Left lung (tissue), 10 donors: ENCODE results near the gene NDRG3. TPM values are rescaled to one million over a fixed set of nuclear protein-coding genes. Genes with fewer than 3 reads are reported as not detected.
A peak's percentile ranks its signal among the peaks of the same experiment; 100 is the strongest.

Source experiments
- ATAC-seq: fragments of 200-7000 bp; cut with Tn5 transposase; one replicate; pipeline ENCODE4 v1.9.1; 2020; ENCODE audit warnings: moderate library complexity
- DNase-seq, 4 donors: peaks; one replicate each; pipeline ENCODE4 v3.0.0-alpha.2; 2013 to 2020
- H3K27ac ChIP-seq, 2 donors: fragments of 200-600 bp; sonication (generic) in 1 of 2; one replicate each; pipeline versions ENCODE4 v1.5.0 to v1.8.0; 2020 to 2021
- H3K27me3 ChIP-seq, 2 donors: fragments of 200-600 bp; sonication (generic) in 1 of 2; one replicate each; pipeline versions ENCODE4 v1.5.0 to v1.8.0; 2020 to 2021
- H3K36me3 ChIP-seq, 2 donors: fragments of 200-600 bp; sonication (generic) in 1 of 2; one replicate each; pipeline versions ENCODE4 v1.5.0 to v1.8.0; 2020 to 2021
- H3K4me1 ChIP-seq, 2 donors: fragments of 200-600 bp; one replicate each; pipeline ENCODE4 v1.8.0; 2021
- H3K4me3 ChIP-seq, 2 donors: fragments of 200-600 bp; sonication (generic) in 1 of 2; one replicate each; pipeline versions ENCODE4 v1.5.0 to v1.8.0; 2020 to 2021; ENCODE audit warnings: mild to moderate bottlenecking in 1 of 2
- H3K9me3 ChIP-seq, 2 donors: fragments of 200-600 bp; sonication (generic) in 1 of 2; one replicate each; pipeline versions ENCODE4 v1.5.0 to v1.8.0; 2020 to 2021
- intact Hi-C, 2 donors: fragments of 100-400 bp; cut with DNase I; formaldehyde crosslinking; loops; one replicate each; pipeline versions ENCODE4 v1.11.2 to v1.14.2; 2022
- polyA plus RNA-seq, 6 donors: library from polyadenylated mRNA; unstranded; fragments of 120-200 nt; gene quantifications; one replicate each; pipeline ENCODE4 v1.2.1, GENCODE V29; 2013; ENCODE audit not compliant: insufficient read length in 6 of 6
- total RNA-seq, 2 donors: library from RNA; stranded (reverse); fragmentation: NEBNext Ultra II Directional; extraction: Animal tissue kit (Norgen Biotek cat#: 25700); gene quantifications; one replicate each; pipeline ENCODE4 v1.2.1, GENCODE V29; 2021
- TF ChIP-seq, protein P1 (sequence below), 2 donors: fragments of 200-600 bp; sonication (generic) in 1 of 2; IDR thresholded peaks; one replicate each; pipeline versions ENCODE4 v1.5.0 to v1.8.0; 2021; ENCODE audit warnings: antibody characterized with exemption in 2 of 2
- donor health status: DM: no; HTN: yes; CAD: no.
- donor health status: DM: no; HTN: no; CAD: no.

The NDRG3 gene
- total and polyA plus RNA-seq, 8 donors, result 28.6 to 41.2 (median 33.9) TPM

DNA sequence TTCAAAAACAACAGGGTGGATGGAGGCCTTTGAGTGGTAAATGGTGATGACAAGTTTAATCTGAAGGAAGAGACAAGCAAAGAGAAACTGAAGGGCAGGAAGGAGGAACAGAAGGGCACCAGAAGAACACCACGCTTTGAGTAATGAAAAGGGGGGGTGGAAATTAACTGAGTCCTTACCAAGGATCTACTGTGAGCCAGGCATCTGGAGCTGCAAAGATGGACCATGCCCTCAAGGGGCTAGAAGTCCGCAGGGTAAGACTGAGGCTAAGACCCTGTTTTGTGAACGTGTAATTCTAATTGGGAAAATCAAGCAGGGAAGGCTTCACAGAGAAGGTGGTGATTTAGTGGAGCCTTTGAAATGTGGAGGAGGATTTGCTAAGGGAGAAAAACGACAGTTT is 1.6 kb downstream of the NDRG3 start:
- no peak for ATAC-seq
- intact Hi-C loops, result no loop called here

DNA sequence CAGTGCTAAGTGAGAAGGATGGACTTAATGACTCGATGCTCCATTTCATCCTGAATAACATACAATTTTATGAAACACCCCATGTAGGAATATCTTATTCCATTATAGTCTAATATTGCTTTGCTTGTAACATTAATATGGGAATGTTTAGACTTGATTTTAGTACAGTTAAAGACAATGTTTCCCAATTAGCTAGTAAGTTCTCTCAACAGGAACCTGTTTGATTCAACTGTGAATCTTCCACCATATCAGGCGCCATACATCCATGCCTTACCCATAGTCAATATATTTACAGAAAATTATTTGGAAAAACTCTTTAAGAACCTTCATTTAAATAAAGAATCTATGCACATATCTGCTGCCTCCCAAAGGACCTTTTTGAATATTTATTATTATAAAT is 3.3 kb downstream of the NDRG3 start:
- DNase-seq (no peak), ATAC-seq (no peak)
- no peak overlapping the region for H3K4me3 ChIP-seq
- intact Hi-C loops, result no loop called here
- H3K36me3 ChIP-seq, result no peaks in the 10 kb centered on the region
- peaks cover 4 to 17% of the 10 kb centered on the region in 2 donors for H3K4me1 ChIP-seq
- H3K27me3 ChIP-seq, result no peaks in the 10 kb centered on the region
- no peak overlapping the region for H3K27ac ChIP-seq
- H3K9me3 ChIP-seq, result no peaks in the 10 kb centered on the region
- TF ChIP-seq, protein P1, sequence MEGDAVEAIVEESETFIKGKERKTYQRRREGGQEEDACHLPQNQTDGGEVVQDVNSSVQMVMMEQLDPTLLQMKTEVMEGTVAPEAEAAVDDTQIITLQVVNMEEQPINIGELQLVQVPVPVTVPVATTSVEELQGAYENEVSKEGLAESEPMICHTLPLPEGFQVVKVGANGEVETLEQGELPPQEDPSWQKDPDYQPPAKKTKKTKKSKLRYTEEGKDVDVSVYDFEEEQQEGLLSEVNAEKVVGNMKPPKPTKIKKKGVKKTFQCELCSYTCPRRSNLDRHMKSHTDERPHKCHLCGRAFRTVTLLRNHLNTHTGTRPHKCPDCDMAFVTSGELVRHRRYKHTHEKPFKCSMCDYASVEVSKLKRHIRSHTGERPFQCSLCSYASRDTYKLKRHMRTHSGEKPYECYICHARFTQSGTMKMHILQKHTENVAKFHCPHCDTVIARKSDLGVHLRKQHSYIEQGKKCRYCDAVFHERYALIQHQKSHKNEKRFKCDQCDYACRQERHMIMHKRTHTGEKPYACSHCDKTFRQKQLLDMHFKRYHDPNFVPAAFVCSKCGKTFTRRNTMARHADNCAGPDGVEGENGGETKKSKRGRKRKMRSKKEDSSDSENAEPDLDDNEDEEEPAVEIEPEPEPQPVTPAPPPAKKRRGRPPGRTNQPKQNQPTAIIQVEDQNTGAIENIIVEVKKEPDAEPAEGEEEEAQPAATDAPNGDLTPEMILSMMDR (IDR thresholded peaks at IDR 0.05), result no peak

More for the DNA sequence above, 1.6 kb downstream of the NDRG3 start:
- no peaks in the 10 kb centered on the region for H3K36me3 ChIP-seq
- TF ChIP-seq, protein P1 (IDR thresholded peaks at IDR 0.05), result no peak
- H3K9me3 ChIP-seq, result no peaks in the 10 kb centered on the region
- H3K27me3 ChIP-seq, result no peaks in the 10 kb centered on the region
- no peak for DNase-seq
- peak overlapping the region in 1 of 2 donors; percentile 8 for H3K27ac ChIP-seq
- peaks cover 4 to 17% of the 10 kb centered on the region in 2 donors for H3K4me1 ChIP-seq
- no peak overlapping the region for H3K4me3 ChIP-seq

- TF ChIP-seq, protein P1 (IDR thresholded peaks at IDR 0.05), result no peak
- ATAC-seq, result no peak
- Histone ChIP-seq H3K27ac (no peak overlapping the region), H3K4me1 (peaks cover 4 to 22% of the 10 kb centered on the region in 2 donors), H3K27me3 (no peaks in the 10 kb centered on the region), H3K4me3 (no peak overlapping the region), H3K36me3 (no peaks in the 10 kb centered on the region), H3K9me3 (no peaks in the 10 kb centered on the region)
- intact Hi-C loops, result no loop called here
- DNase-seq, result no peak
Observed at GRCh38 chr20:36741072-36741471, 4.8 kb downstream of the NDRG3 start.

- Histone ChIP-seq H3K36me3 (no peaks in the 10 kb centered on the region), H3K4me1 (peaks cover 0 to 17% of the 10 kb centered on the region in 2 donors), H3K27ac (no peak overlapping the region), H3K27me3 (no peaks in the 10 kb centered on the region), H3K4me3 (no peak overlapping the region), H3K9me3 (no peaks in the 10 kb centered on the region)
- intact Hi-C loops, result no loop called here
- TF ChIP-seq, protein P1 (IDR thresholded peaks at IDR 0.05), result no peak
- DNase-seq (no peak), ATAC-seq (no peak)
Observed at GRCh38 chr20:36737183-36737499, 8.7 kb downstream of the NDRG3 start.

GRCh38 chr20:36736451-36737182 is 9.3 kb downstream of the NDRG3 start:
- H3K27me3 ChIP-seq, result no peaks in the 10 kb centered on the region
- no peak overlapping the region for H3K27ac ChIP-seq
- DNase-seq, result no peak
- H3K36me3 ChIP-seq, result no peaks in the 10 kb centered on the region
- H3K4me1 ChIP-seq, result peaks cover 0 to 17% of the 10 kb centered on the region in 2 donors
- no peaks in the 10 kb centered on the region for H3K9me3 ChIP-seq
- H3K4me3 ChIP-seq, result no peak overlapping the region
- ATAC-seq, result no peak
- intact Hi-C loops, result no loop called here
- TF ChIP-seq, protein P1 (IDR thresholded peaks at IDR 0.05), result no peak
